Activated CD8-positive, alpha-beta memory T cell treated with anti-CD3 and anti-CD28 coated beads, Interleukin-2, amount 50 U/mL, for 24 hours (primary cell): ENCODE measurements around the gene EXD1.
"Not testable (repeated sequence)": the region's sequence is repeated elsewhere in the genome, so short reads cannot be mapped to it uniquely, and the experiment has no call there.

Source experiments
- DNase-seq: peaks from one replicate; pipeline ENCODE4 v3.0.0-alpha.2; 2020; ENCODE audit errors: extremely low read depth

The EXD1 gene

GRCh38 chr15:41139619-41140018, 90.9 kb downstream of the EXD1 start:
- DNase-seq = no peak

GRCh38 chr15:41139112-41139511, 91.4 kb downstream of the EXD1 start:
- not testable (repeated sequence) for DNase-seq

- DNase-seq = not testable (repeated sequence)
Measured at GRCh38 chr15:41135580-41135979, 95.0 kb downstream of the EXD1 start.

- no peak for DNase-seq
Measured at GRCh38 chr15:41133454-41133853, 97.1 kb downstream of the EXD1 start.
